HG02759 (cell line): Measurements from ENCODE around the gene PNPLA4.

Experiments
- ATAC-seq: cut with Tn5 transposase; IDR thresholded peaks from one replicate; pipeline ENCODE4 v1.9.1; 2021; ENCODE audit warnings: mild to moderate bottlenecking, moderate library complexity; ENCODE audit not compliant: unreplicated experiment

PNPLA4 gene

GRCh38 chrX:7876957-7877356, 50.3 kb downstream of the PNPLA4 start:
- no peak for ATAC-seq

- ATAC-seq: no peak
Measured at GRCh38 chrX:7872042-7872441, 55.2 kb downstream of the PNPLA4 start.

GRCh38 chrX:7852166-7852565, 75.0 kb downstream of the PNPLA4 start:
- no peak for ATAC-seq
